Smooth muscle cell (in vitro differentiated cells): ENCODE measurements around the gene SLC44A4. TPM values are rescaled to one million over a fixed set of nuclear protein-coding genes. Genes with fewer than 3 reads are reported as not detected.

Source experiments
- DNase-seq: peaks from one replicate; lab custom pipeline; 2025; ENCODE audit not compliant: unreplicated experiment; lab: John Stamatoyannopoulos, UW
- H2AFZ ChIP-seq: fragments of 200-600 bp; sonication (generic); 2 replicates; pipeline ENCODE4 v1.6.0; 2016; ENCODE audit warnings: antibody characterized with exemption, low read depth, mild to moderate bottlenecking
- H3F3A ChIP-seq: fragments of 200-600 bp; sonication (generic); 2 replicates; pipeline ENCODE4 v1.6.0; 2017; ENCODE audit warnings: antibody characterized with exemption, low read depth
- H3K27ac ChIP-seq: fragments of 200-600 bp; sonication (generic); 2 replicates; pipeline ENCODE4 v1.5.1; 2016; ENCODE audit warnings: low read depth, mild to moderate bottlenecking
- H3K27me3 ChIP-seq: fragments of 200-600 bp; sonication (generic); 2 replicates; pipeline ENCODE4 v1.6.1; 2016; ENCODE audit warnings: low read depth, mild to moderate bottlenecking
- H3K36me3 ChIP-seq: fragments of 200-600 bp; sonication (generic); 2 replicates; pipeline ENCODE4 v1.5.1; 2016; ENCODE audit warnings: low read depth
- H3K4me1 ChIP-seq: fragments of 200-600 bp; sonication (generic); 2 replicates; pipeline ENCODE4 v1.5.1; 2016; ENCODE audit warnings: low read depth
- H3K4me2 ChIP-seq: fragments of 200-600 bp; sonication (generic); 2 replicates; pipeline ENCODE4 v1.6.0; 2016; ENCODE audit warnings: mild to moderate bottlenecking
- H3K4me3 ChIP-seq: fragments of 200-600 bp; sonication (generic); 2 replicates; pipeline ENCODE4 v1.5.1; 2016; ENCODE audit warnings: mild to moderate bottlenecking
- H3K79me2 ChIP-seq: fragments of 200-600 bp; sonication (generic); 2 replicates; pipeline ENCODE4 v1.6.0; 2016; ENCODE audit warnings: low read depth, mild to moderate bottlenecking
- H3K9ac ChIP-seq: fragments of 200-600 bp; sonication (generic); 2 replicates; pipeline ENCODE4 v1.6.0; 2016; ENCODE audit warnings: low read depth
- H3K9me3 ChIP-seq: fragments of 200-600 bp; sonication (generic); replicated peaks from 2 replicates; pipeline ENCODE4 v1.5.1; 2016; ENCODE audit warnings: low read depth
- H4K20me1 ChIP-seq: fragments of 200-600 bp; sonication (generic); 2 replicates; pipeline ENCODE4 v1.6.0; 2016; ENCODE audit warnings: low read depth
- CTCF ChIP-seq: fragments of 200-600 bp; sonication (generic); IDR thresholded peaks from 2 replicates; pipeline ENCODE4 v1.5.1; 2017; ENCODE audit warnings: borderline replicate concordance, mild to moderate bottlenecking, antibody characterized with exemption; ENCODE audit not compliant: insufficient read depth, poor library complexity, severe bottlenecking
- whole genome bisulfite sequencing: methylation state at CpG from one replicate; pipeline ENCODE4 v1.1.7; 2016; ENCODE audit warnings: low lambda C conversion rate; 5-methylcytosine and 5-hydroxymethylcytosine counted together
- polyA plus RNA-seq: library from polyadenylated mRNA; unstranded; fragments of >200 nt; fragmentation: Nextera tagmentation; extraction: Ambion mirVana; gene quantifications from 2 replicates; pipeline ENCODE4 v1.2.1, GENCODE V29; 2016
- small RNA-seq: library from RNA; depleted of rRNA; stranded (forward); fragments of <200 nt; gene quantifications from one replicate; pipeline ENCODE3, GENCODE V24; 2014
- total RNA-seq: library from RNA; depleted of rRNA; stranded (reverse); fragments of >200 nt; gene quantifications from 2 replicates; pipeline ENCODE4 v1.2.3, GENCODE V29; 2014

SLC44A4 gene
- total and polyA plus RNA-seq, 2 experiments from 2014 or later, result 0.30 to 0.85 TPM

- Histone ChIP-seq H3K9ac (peak overlapping the region; percentile 88), H2AFZ (peak overlapping the region; percentile 44), H3K27ac (peak overlapping the region; percentile 95), H3K27me3 (no peaks in the 10 kb centered on the region), H3K36me3 (no peaks in the 10 kb centered on the region), H3K4me3 (peak overlapping the region; percentile 69), H3K79me2 (peaks cover 14% of the 10 kb centered on the region), H4K20me1 (peaks cover 4% of the 10 kb centered on the region), H3K4me1 (peaks cover 20% of the 10 kb centered on the region), H3F3A (peaks cover 16% of the 10 kb centered on the region), H3K9me3 (no peaks in the 10 kb centered on the region), H3K4me2 (peak overlapping the region; percentile 92)
- DNase-seq, result peak; percentile 88
- 3% methylated on average over 12 of the region's 13 CpGs for WGBS
- TF ChIP-seq CTCF, result no peak
Measured at GRCh38 chr6:31814677-31815024, 64.1 kb downstream of the SLC44A4 start.

- peaks cover 10% of the 10 kb centered on the region for H3K79me2 ChIP-seq
- peaks cover 16% of the 10 kb centered on the region for H3F3A ChIP-seq
- H3K4me1 ChIP-seq, result peaks cover 20% of the 10 kb centered on the region
- DNase-seq, result no peak
- no peak for TF ChIP-seq CTCF
- 94% methylated on average over 7 of the region's 7 CpGs for WGBS
- peak overlapping the region; percentile 7 for H3K9ac ChIP-seq
- H3K27ac ChIP-seq, result peak overlapping the region; percentile 95
- peaks cover 4% of the 10 kb centered on the region for H4K20me1 ChIP-seq
- H3K4me3 ChIP-seq, result peak overlapping the region; percentile 69
- H3K9me3 ChIP-seq, result no peaks in the 10 kb centered on the region
- H3K36me3 ChIP-seq, result no peaks in the 10 kb centered on the region
- H2AFZ ChIP-seq, result peak overlapping the region; percentile 69
- no peaks in the 10 kb centered on the region for H3K27me3 ChIP-seq
- peak overlapping the region; percentile 92 for H3K4me2 ChIP-seq
Measured at GRCh38 chr6:31813465-31813849, 65.3 kb downstream of the SLC44A4 start.

Small RNAs within 50 kb of the gene (small RNA-seq; reads per million reads assigned to genes)
- 600 reads per million, percentile 99 among the genes with 10 or more reads in this experiment for gene SNORD48
- gene SNORD52, result not detected

Other genes starting within 250 kb of the SLC44A4 start
Only the 30 nearest of the 35 such genes appear.
- gene GPANK1, start 214.0 kb downstream of the SLC44A4 start, total RNA-seq, result 12.5 and 17.2 TPM in 2 replicates
- 19.6 and 20.1 TPM in 2 replicates for gene GPANK1, start 214.0 kb downstream of the SLC44A4 start, polyA plus RNA-seq
- 228 and 313 TPM in 2 replicates for gene CSNK2B, start 212.9 kb downstream of the SLC44A4 start, total RNA-seq
- gene CSNK2B, start 212.9 kb downstream of the SLC44A4 start, polyA plus RNA-seq, result 195 and 226 TPM in 2 replicates
- 1.5 and 7.5 TPM in 2 replicates for gene LY6G5B, start 209.0 kb downstream of the SLC44A4 start, total RNA-seq
- gene LY6G5B, start 209.0 kb downstream of the SLC44A4 start, polyA plus RNA-seq, result 5.6 and 16.2 TPM in 2 replicates
- 0.18 and 0.67 TPM in 2 replicates for gene LY6G5C, start 197.9 kb downstream of the SLC44A4 start, total RNA-seq
- gene LY6G5C, start 197.9 kb downstream of the SLC44A4 start, polyA plus RNA-seq, result 3.8 and 5.2 TPM in 2 replicates
- 24.9 and 32.8 TPM in 2 replicates for gene ABHD16A, start 175.7 kb downstream of the SLC44A4 start, total RNA-seq
- 39.9 and 40.5 TPM in 2 replicates for gene ABHD16A, start 175.7 kb downstream of the SLC44A4 start, polyA plus RNA-seq
- not detected in 2 replicates for gene LY6G6F, start 172.1 kb downstream of the SLC44A4 start, total RNA-seq
- not detected in 2 replicates for gene LY6G6F, start 172.1 kb downstream of the SLC44A4 start, polyA plus RNA-seq
- not detected in 2 replicates for gene LY6G6D, start 163.6 kb downstream of the SLC44A4 start, total RNA-seq
- not detected in 2 replicates for gene LY6G6D, start 163.6 kb downstream of the SLC44A4 start, polyA plus RNA-seq
- gene LY6G6C, start 157.3 kb downstream of the SLC44A4 start, total RNA-seq, result 3.8 and 5.2 TPM in 2 replicates
- gene LY6G6C, start 157.3 kb downstream of the SLC44A4 start, polyA plus RNA-seq, result 3.9 and 7.2 TPM in 2 replicates
- 0.09 TPM in 1 of 2 replicates, not detected in the other for gene MPIG6B, start 155.6 kb downstream of the SLC44A4 start, total RNA-seq
- gene MPIG6B, start 155.6 kb downstream of the SLC44A4 start, polyA plus RNA-seq, result 1.1 TPM in 1 of 2 replicates, not detected in the other
- 62.9 and 104 TPM in 2 replicates for gene DDAH2, start 149.7 kb downstream of the SLC44A4 start, total RNA-seq
- gene DDAH2, start 149.7 kb downstream of the SLC44A4 start, polyA plus RNA-seq, result 122 and 134 TPM in 2 replicates
- gene CLIC1, start 142.5 kb downstream of the SLC44A4 start, total RNA-seq, result 373 and 417 TPM in 2 replicates
- gene CLIC1, start 142.5 kb downstream of the SLC44A4 start, polyA plus RNA-seq, result 610 and 628 TPM in 2 replicates
- gene MSH5, start 139.0 kb downstream of the SLC44A4 start, total RNA-seq, result 10.6 and 15.4 TPM in 2 replicates
- 4.7 and 10.5 TPM in 2 replicates for gene MSH5, start 139.0 kb downstream of the SLC44A4 start, polyA plus RNA-seq
- gene SAPCD1, start 116.3 kb downstream of the SLC44A4 start, total RNA-seq, result not detected in 2 replicates
- 1.4 and 1.8 TPM in 2 replicates for gene SAPCD1, start 116.3 kb downstream of the SLC44A4 start, polyA plus RNA-seq
- 0.22 and 0.58 TPM in 2 replicates for gene VWA7, start 101.7 kb downstream of the SLC44A4 start, total RNA-seq
- 0.08 and 0.28 TPM in 2 replicates for gene VWA7, start 101.7 kb downstream of the SLC44A4 start, polyA plus RNA-seq
- gene VARS1, start 83.2 kb downstream of the SLC44A4 start, total RNA-seq, result 31.9 and 60.8 TPM in 2 replicates
- gene VARS1, start 83.2 kb downstream of the SLC44A4 start, polyA plus RNA-seq, result 76.9 and 80.8 TPM in 2 replicates
- gene LSM2, start 72.0 kb downstream of the SLC44A4 start, total RNA-seq, result 62.0 and 91.2 TPM in 2 replicates
- 73.6 and 81.6 TPM in 2 replicates for gene LSM2, start 72.0 kb downstream of the SLC44A4 start, polyA plus RNA-seq
- gene HSPA1L, start 63.7 kb downstream of the SLC44A4 start, total RNA-seq, result 0.63 and 0.94 TPM in 2 replicates
- gene HSPA1L, start 63.7 kb downstream of the SLC44A4 start, polyA plus RNA-seq, result 0.19 and 1.0 TPM in 2 replicates
- gene HSPA1A, start 63.5 kb downstream of the SLC44A4 start, total RNA-seq, result 52.6 and 59.5 TPM in 2 replicates
- gene HSPA1A, start 63.5 kb downstream of the SLC44A4 start, polyA plus RNA-seq, result 61.2 and 71.6 TPM in 2 replicates
- 33.6 and 43.1 TPM in 2 replicates for gene HSPA1B, start 51.3 kb downstream of the SLC44A4 start, total RNA-seq
- gene HSPA1B, start 51.3 kb downstream of the SLC44A4 start, polyA plus RNA-seq, result 30.7 and 36.7 TPM in 2 replicates
- 40.0 and 47.5 TPM in 2 replicates for gene NEU1, start 16.2 kb downstream of the SLC44A4 start, total RNA-seq
- gene NEU1, start 16.2 kb downstream of the SLC44A4 start, polyA plus RNA-seq, result 52.1 and 52.7 TPM in 2 replicates
- gene EHMT2, start 18.7 kb upstream of the SLC44A4 start, total RNA-seq, result 17.4 and 17.6 TPM in 2 replicates
- 33.9 and 38.9 TPM in 2 replicates for gene EHMT2, start 18.7 kb upstream of the SLC44A4 start, polyA plus RNA-seq
- 0.04 and 0.54 TPM in 2 replicates for gene ZBTB12, start 23.1 kb upstream of the SLC44A4 start, total RNA-seq
- gene ZBTB12, start 23.1 kb upstream of the SLC44A4 start, polyA plus RNA-seq, result 0.39 TPM in 1 of 2 replicates, not detected in the other
- 0.27 TPM in 1 of 2 replicates, not detected in the other for gene C2, start 48.7 kb upstream of the SLC44A4 start, total RNA-seq
- gene C2, start 48.7 kb upstream of the SLC44A4 start, polyA plus RNA-seq, result 0.37 TPM in 2 replicates
- not detected in 2 replicates for gene CFB, start 67.1 kb upstream of the SLC44A4 start, total RNA-seq
- 2.3 and 4.1 TPM in 2 replicates for gene CFB, start 67.1 kb upstream of the SLC44A4 start, polyA plus RNA-seq
- gene NELFE, start 80.0 kb upstream of the SLC44A4 start, total RNA-seq, result 78.6 and 91.5 TPM in 2 replicates
- gene NELFE, start 80.0 kb upstream of the SLC44A4 start, polyA plus RNA-seq, result 125 and 134 TPM in 2 replicates
- 24.6 and 27.6 TPM in 2 replicates for gene SKIC2, start 80.2 kb upstream of the SLC44A4 start, total RNA-seq
- gene SKIC2, start 80.2 kb upstream of the SLC44A4 start, polyA plus RNA-seq, result 55.0 and 56.0 TPM in 2 replicates
- 7.8 and 11.0 TPM in 2 replicates for gene DXO, start 93.1 kb upstream of the SLC44A4 start, total RNA-seq
- gene DXO, start 93.1 kb upstream of the SLC44A4 start, polyA plus RNA-seq, result 21.9 and 23.5 TPM in 2 replicates
- 2.8 and 4.6 TPM in 2 replicates for gene C4A, start 103.1 kb upstream of the SLC44A4 start, total RNA-seq
- gene C4A, start 103.1 kb upstream of the SLC44A4 start, polyA plus RNA-seq, result 1.7 and 4.4 TPM in 2 replicates
- 1.7 and 3.8 TPM in 2 replicates for gene C4B, start 135.8 kb upstream of the SLC44A4 start, total RNA-seq
- gene C4B, start 135.8 kb upstream of the SLC44A4 start, polyA plus RNA-seq, result 1.3 and 2.9 TPM in 2 replicates
- 0.58 TPM in 1 of 2 replicates, not detected in the other for gene CYP21A2, start 159.4 kb upstream of the SLC44A4 start, total RNA-seq
- 0.38 TPM in 1 of 2 replicates, not detected in the other for gene CYP21A2, start 159.4 kb upstream of the SLC44A4 start, polyA plus RNA-seq